Measurements from ENCODE around the gene SHB. TPM values are rescaled to one million over a fixed set of nuclear protein-coding genes. Genes with fewer than 3 reads are reported as not detected.

Gene SHB
- total and polyA plus RNA-seq, 2 of the 13 experiments (the other 11 are each of a cell fraction or from before 2014, with no cell fraction given) = 19.4 to 20.7 TPM

GRCh38 chr9:38059233-38059936, 9.6 kb downstream of the SHB start (continued):
- TF ChIP-seq ZNF12 (CRISPR knock-in tag; IDR thresholded peaks at IDR 0.05) = 0 out of 2 replicates have a peak, but pooled peaks have one; percentile 22
- TF ChIP-seq PBX2 (CRISPR knock-in tag; IDR thresholded peaks at IDR 0.05) = peak; percentile 43; the same call in 1 of the 2 replicates
- peak; percentile 84 for TF ChIP-seq SP5 (CRISPR knock-in tag; IDR thresholded peaks at IDR 0.05; ENCODE audit: borderline replicate concordance, low read depth)
- TF ChIP-seq RXRA (CRISPR knock-in tag; IDR thresholded peaks at IDR 0.05) = peak; percentile 98
- no peak for TF ChIP-seq AHR (CRISPR knock-in tag; IDR thresholded peaks at IDR 0.05)
- no peak for TF ChIP-seq ARNT2 (CRISPR knock-in tag; IDR thresholded peaks at IDR 0.05; ENCODE audit: low read depth)
- no peak for TF ChIP-seq TCF12 (IDR thresholded peaks at IDR 0.05)
- 0 out of 2 replicates have a peak, but pooled peaks have one; percentile 41 for TF ChIP-seq TCF12 (CRISPR knock-in tag; IDR thresholded peaks at IDR 0.05)
- 0 out of 2 replicates have a peak, but pooled peaks have one; percentile 28 for TF ChIP-seq ZSCAN12 (CRISPR knock-in tag; IDR thresholded peaks at IDR 0.05)
- peak; percentile 70; the same call in 1 of the 2 replicates for TF ChIP-seq ZBTB20 (CRISPR knock-in tag; IDR thresholded peaks at IDR 0.05; ENCODE audit: borderline replicate concordance, low read depth)
- no peak for TF ChIP-seq CENPX (CRISPR knock-in tag; IDR thresholded peaks at IDR 0.05)
- TF ChIP-seq MXD1 (CRISPR knock-in tag; IDR thresholded peaks at IDR 0.05) = no peak
- no peak for TF ChIP-seq ZNF10 (CRISPR knock-in tag; IDR thresholded peaks at IDR 0.05; ENCODE audit: borderline replicate concordance, low read depth)
- TF ChIP-seq MED1 (CRISPR knock-in tag; IDR thresholded peaks at IDR 0.05) = peak; percentile 99
- TF ChIP-seq SALL1 (CRISPR knock-in tag; IDR thresholded peaks at IDR 0.05) = peak; percentile 97
- TF ChIP-seq FOXK2 (IDR thresholded peaks at IDR 0.05) = peak; percentile 41; the same call in 1 of the 2 replicates
- no peak for TF ChIP-seq MTERF4 (CRISPR knock-in tag; IDR thresholded peaks at IDR 0.05)
- no peak for TF ChIP-seq ZBTB39 (CRISPR knock-in tag; IDR thresholded peaks at IDR 0.05)
- 0 out of 2 replicates have a peak, but pooled peaks have one; percentile 27 for TF ChIP-seq ZBTB4 (CRISPR knock-in tag; IDR thresholded peaks at IDR 0.05; ENCODE audit: borderline replicate concordance)
- TF ChIP-seq POGK (CRISPR knock-in tag; conservative IDR thresholded peaks at IDR 0.05) = peak; percentile 65; the same call in 1 of the 2 replicates

Measured in HepG2 (cell line).